GM18502 (cell line): ENCODE data around the gene EFCAB6.
A peak's percentile ranks its signal among the peaks of the same experiment; 100 is the strongest.

ENCODE experiments used
- ATAC-seq: cut with Tn5 transposase; IDR thresholded peaks from one replicate; pipeline ENCODE4 v1.9.1; 2021; ENCODE audit warnings: mild to moderate bottlenecking; ENCODE audit not compliant: unreplicated experiment, poor library complexity

Gene EFCAB6

DNA sequence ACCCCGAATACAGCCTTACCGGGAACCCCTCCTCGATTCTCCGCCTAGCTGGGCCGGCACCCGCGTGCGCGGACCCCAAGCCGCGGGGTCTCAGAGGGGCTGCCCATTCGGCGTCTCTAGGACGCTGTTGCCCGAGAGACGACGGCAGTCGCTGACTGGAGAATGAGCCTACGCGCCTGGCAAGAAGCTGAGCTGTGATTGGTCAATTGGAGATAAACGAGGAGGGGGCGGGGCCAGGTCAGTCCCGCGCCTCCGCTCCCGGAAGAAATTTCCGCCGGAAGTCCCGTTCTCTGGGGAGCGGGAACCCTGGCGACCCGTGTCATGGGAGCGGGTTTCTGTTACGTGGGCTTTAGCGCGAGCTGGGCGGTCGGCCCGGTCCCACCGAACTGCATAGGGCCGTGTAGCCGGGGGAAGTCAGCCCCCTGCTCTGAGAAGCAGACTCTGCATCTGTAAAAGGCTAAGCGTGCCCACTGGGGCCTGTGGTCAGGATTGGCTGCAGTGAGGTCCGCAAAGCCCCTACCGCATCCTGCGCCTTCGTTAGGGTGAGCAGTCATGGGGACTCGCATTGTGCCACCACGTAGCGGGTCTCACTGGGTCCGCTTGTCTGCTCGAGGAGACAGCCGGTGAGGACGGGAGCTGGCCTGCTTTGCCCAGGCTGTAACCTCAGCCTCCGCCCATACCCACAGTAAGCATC, at the start of gene EFCAB6:
EFCAB6 (minus strand) TSS at position 157 of the 694 bp plus-strand sequence. CDS start 29,987 bp downstream, outside the sequence.
- ATAC-seq = peak; percentile 89

GRCh38 chr22:43861529-43861928, 49.4 kb upstream of the EFCAB6 start:
- no peak for ATAC-seq

GRCh38 chr22:43860831-43861230, 48.7 kb upstream of the EFCAB6 start:
- no peak for ATAC-seq

DNA sequence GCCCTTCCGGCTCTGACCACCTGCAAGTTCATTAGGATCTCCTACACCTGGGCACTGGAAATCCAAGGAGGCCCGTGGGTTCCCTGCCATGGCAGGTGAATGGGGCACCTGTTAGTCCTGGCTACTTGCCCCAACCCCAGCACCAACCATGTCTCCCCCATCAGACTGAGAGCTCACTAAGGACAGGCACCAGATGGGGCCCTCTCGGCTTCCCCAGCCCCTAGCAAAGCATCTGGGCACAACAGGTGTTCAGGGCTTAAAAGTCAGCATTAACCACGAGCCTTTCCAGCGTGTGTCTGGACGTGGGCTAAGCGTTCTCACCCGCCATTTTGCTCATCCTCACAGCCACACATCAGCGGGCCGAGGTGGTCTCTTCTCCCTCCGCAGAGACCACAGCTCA, 48.0 kb upstream of the EFCAB6 start:
- no peak for ATAC-seq

DNA sequence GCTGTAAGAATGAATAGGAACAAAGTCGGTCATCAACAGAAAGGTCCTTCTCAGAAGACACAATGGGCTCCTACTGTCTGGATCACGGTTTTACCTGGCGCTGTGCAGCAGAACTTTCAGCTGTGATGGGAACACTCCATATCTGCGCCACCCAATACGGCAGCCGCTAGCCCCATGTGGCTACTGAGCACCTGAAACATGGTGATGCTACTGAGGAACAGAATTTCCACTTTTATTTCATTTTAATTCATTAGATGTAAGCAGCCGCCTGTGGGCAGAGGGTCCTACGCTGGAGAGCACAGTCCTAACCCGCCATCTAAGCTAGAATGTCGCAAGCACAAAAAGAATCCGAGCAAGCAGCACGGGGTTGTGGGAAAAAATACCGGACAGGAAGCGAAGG, 47.5 kb upstream of the EFCAB6 start:
- no peak for ATAC-seq

- no peak for ATAC-seq
Measured at GRCh38 chr22:43859176-43859575, 47.1 kb upstream of the EFCAB6 start.

GRCh38 chr22:43858156-43858895, 46.2 kb upstream of the EFCAB6 start:
- no peak for ATAC-seq

- ATAC-seq = no peak
Measured at GRCh38 chr22:43857367-43857766, 45.3 kb upstream of the EFCAB6 start.

DNA sequence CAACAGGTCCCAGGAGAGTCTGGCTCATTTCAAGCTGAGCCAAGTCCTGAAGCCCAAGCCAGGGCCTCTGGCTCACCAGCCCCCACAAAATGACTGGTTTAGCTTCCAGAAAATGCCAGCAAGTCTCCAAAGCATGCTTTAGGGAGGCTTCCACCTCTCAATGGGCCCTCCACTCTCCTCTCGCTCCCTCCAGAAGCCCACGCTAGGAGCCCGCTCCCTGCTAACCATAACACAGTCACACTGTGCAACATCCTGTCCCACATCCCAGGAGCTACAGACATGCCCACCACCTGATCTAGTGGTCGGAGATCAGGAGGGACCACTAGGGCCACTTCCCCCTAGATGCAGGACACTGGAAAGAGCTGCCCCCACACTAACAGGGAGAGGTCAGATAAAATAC, 43.3 kb upstream of the EFCAB6 start:
- ATAC-seq = no peak

- ATAC-seq = no peak
Measured at GRCh38 chr22:43854786-43855271, 42.7 kb upstream of the EFCAB6 start.

DNA sequence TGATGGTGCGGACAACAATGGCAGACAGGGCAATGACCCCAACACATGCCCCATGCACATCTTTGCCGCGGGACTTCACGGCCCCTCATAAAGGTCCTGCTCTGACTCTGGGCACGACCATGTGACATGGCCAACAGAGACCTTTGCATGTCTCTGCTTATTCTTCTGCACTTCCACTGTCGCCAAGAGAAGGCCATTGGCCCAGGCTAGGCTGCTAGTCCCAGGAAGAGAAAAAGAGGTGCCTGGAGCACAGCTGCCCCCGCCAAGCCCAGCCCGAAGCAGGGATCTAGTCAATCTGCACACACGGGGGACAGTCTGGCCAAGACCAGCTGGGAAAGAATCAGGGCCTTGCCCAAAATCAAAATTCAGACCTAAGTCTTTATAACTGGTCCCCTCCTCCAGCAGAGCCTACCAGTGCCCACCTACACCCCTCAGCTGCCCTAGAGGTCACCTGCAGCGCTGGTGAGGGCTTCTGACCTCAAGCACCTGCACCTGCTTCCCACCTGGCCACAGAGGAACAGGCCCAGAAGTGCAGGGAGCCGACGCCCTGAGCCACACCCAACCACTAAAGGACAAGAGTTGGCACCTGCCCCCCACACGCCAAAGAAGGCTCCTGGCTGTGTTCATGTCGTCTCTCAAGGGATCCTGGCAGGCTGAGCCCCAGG, 42.1 kb upstream of the EFCAB6 start:
- no peak for ATAC-seq

DNA sequence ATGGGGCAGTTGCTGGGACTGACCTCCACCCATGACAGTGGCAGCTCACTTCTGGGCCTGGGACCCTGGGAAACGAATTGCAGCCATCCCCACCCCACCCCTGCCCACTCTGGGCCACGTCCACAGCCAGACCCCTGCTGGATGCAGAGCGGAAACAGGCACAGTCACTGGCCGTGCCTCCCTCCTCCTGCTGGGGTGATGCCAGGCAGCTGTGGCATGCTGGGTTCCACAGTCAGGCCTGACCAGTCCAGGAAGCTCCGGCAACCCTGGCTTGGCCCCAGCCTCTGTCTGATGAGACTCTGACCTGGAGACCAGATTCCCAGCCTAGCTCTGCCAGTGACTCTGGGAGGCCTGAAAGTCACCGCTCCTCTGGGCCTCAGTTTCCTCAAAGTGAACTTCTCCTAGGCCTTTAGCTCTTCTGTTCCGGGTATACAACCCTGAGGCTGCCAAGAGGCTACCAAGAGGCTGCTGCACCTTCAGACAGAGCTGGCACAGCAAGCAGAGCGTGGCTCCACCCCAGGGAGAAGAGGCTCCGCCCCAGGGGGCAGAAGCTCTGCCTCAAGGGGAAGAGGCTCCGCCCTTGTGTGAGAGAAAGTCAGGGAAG, 41.3 kb upstream of the EFCAB6 start:
- no peak for ATAC-seq

- no peak for ATAC-seq
Measured at GRCh38 chr22:43852573-43853327, 40.6 kb upstream of the EFCAB6 start.

- no peak for ATAC-seq
Measured at GRCh38 chr22:43851979-43852307, 39.8 kb upstream of the EFCAB6 start.

- no peak for ATAC-seq
Measured at GRCh38 chr22:43851058-43851978, 39.2 kb upstream of the EFCAB6 start.

- ATAC-seq = no peak
Measured at GRCh38 chr22:43850529-43850928, 38.4 kb upstream of the EFCAB6 start.

DNA sequence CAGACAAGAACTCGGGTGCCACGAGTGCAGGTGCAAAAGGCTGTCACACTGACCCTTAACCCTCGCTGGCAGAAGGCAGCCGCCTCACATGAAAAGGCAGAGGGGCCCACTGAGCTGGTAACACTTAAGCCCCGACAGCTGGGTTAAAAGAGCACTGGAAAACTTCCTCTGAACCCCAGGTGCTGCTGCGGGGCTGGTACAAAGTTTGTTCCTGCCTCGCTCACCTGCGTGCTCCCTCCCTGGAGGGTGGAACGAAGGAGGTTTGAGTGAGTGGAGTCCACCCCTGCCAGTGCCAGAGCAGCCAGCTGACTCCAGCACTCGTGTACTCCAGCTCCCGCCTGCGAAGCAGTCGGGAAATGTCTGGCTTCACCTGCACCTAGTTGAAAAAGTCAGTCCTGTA, 37.6 kb upstream of the EFCAB6 start:
- no peak for ATAC-seq

GRCh38 chr22:43848366-43849171, 36.5 kb upstream of the EFCAB6 start:
- no peak for ATAC-seq
